ENCODE data around the gene MEPCE. TPM values are rescaled to one million over a fixed set of nuclear protein-coding genes. Genes with fewer than 3 reads are reported as not detected.

Gene MEPCE
- total and polyA plus RNA-seq, 2 experiments from 2014 or later, result 8.0 to 24.2 TPM

- H3K36me3 ChIP-seq (ENCODE audit: low read depth), result no peaks in the 10 kb centered on the region
- DNase-seq, result no peak
- no peak overlapping the region for H2AFZ ChIP-seq
- H3K9me3 ChIP-seq (ENCODE audit: low read depth), result no peaks in the 10 kb centered on the region
- peaks cover 13% of the 10 kb centered on the region; the same call in 1 of the 2 replicates for H3K27me3 ChIP-seq (replicated peaks; ENCODE audit: insufficient read depth)
- H3F3A ChIP-seq (ENCODE audit: insufficient read depth), result no peaks in the 10 kb centered on the region
- in situ Hi-C loops (cut with MboI), result no loop called here
- no peaks in the 10 kb centered on the region for H4K20me1 ChIP-seq (ENCODE audit: insufficient read depth)
- no peak overlapping the region for H3K4me3 ChIP-seq
- H3K27ac ChIP-seq, result no peak overlapping the region
- H3K79me2 ChIP-seq (ENCODE audit: insufficient read depth), result no peaks in the 10 kb centered on the region
- H3K4me1 ChIP-seq (ENCODE audit: insufficient read depth), result no peaks in the 10 kb centered on the region
- H3K9me2 ChIP-seq (ENCODE audit: insufficient read depth), result no peaks in the 10 kb centered on the region
- TF ChIP-seq EZH2 (IDR thresholded peaks at IDR 0.05; ENCODE audit: insufficient read depth, poor library complexity, severe bottlenecking), result no peak
- TF ChIP-seq EZH2phosphoT487 (IDR thresholded peaks at IDR 0.05; ENCODE audit: insufficient read depth, low read depth), result no peak
- 86 to 87% methylated on average over 6 of the region's 6 CpGs for WGBS, 2 experiments (ENCODE audit: low coverage in 1 of 2, low lambda C conversion rate in 2 of 2, missing lambda C conversion rate in 2 of 2)
- H3K4me2 ChIP-seq (ENCODE audit: unreplicated experiment), result no peak overlapping the region
- no peak overlapping the region for H3K9ac ChIP-seq
Observed at GRCh38 chr7:100384628-100385294, 44.9 kb upstream of the MEPCE start.

GRCh38 chr7:100386940-100387339 lies 42.7 kb upstream of the MEPCE start:
- no peaks in the 10 kb centered on the region for H3F3A ChIP-seq (ENCODE audit: insufficient read depth)
- in situ Hi-C loops (cut with MboI), result no loop called here
- no peaks in the 10 kb centered on the region for H3K9me2 ChIP-seq (ENCODE audit: insufficient read depth)
- H3K9me3 ChIP-seq (ENCODE audit: low read depth), result no peaks in the 10 kb centered on the region
- H2AFZ ChIP-seq, result no peak overlapping the region
- H3K9ac ChIP-seq, result no peak overlapping the region
- H3K4me2 ChIP-seq (ENCODE audit: unreplicated experiment), result no peak overlapping the region
- H3K27me3 ChIP-seq (replicated peaks; ENCODE audit: insufficient read depth), result peaks cover 13% of the 10 kb centered on the region; the same call in 1 of the 2 replicates
- DNase-seq, result no peak
- H4K20me1 ChIP-seq (ENCODE audit: insufficient read depth), result no peaks in the 10 kb centered on the region
- TF ChIP-seq EZH2 (IDR thresholded peaks at IDR 0.05; ENCODE audit: insufficient read depth, poor library complexity, severe bottlenecking) (no peak), EZH2phosphoT487 (IDR thresholded peaks at IDR 0.05; ENCODE audit: insufficient read depth, low read depth) (no peak)
- no peak overlapping the region for H3K27ac ChIP-seq
- H3K36me3 ChIP-seq (ENCODE audit: low read depth), result no peaks in the 10 kb centered on the region
- no peaks in the 10 kb centered on the region for H3K4me1 ChIP-seq (ENCODE audit: insufficient read depth)
- WGBS, 2 experiments (ENCODE audit: low coverage in 1 of 2, low lambda C conversion rate in 2 of 2, missing lambda C conversion rate in 2 of 2), result 54 to 63% methylated on average over 5 of the region's 5 CpGs
- no peaks in the 10 kb centered on the region for H3K79me2 ChIP-seq (ENCODE audit: insufficient read depth)
- no peak overlapping the region for H3K4me3 ChIP-seq

- Histone ChIP-seq H3K27ac (no peak overlapping the region), H2AFZ (no peak overlapping the region), H3K9me3 (ENCODE audit: low read depth) (no peaks in the 10 kb centered on the region), H3K79me2 (ENCODE audit: insufficient read depth) (no peaks in the 10 kb centered on the region), H3K27me3 (replicated peaks; ENCODE audit: insufficient read depth) (peaks cover 13% of the 10 kb centered on the region; the same call in 1 of the 2 replicates), H3K9ac (no peak overlapping the region), H3K9me2 (ENCODE audit: insufficient read depth) (no peaks in the 10 kb centered on the region), H3K36me3 (ENCODE audit: low read depth) (no peaks in the 10 kb centered on the region), H4K20me1 (ENCODE audit: insufficient read depth) (no peaks in the 10 kb centered on the region), H3K4me2 (ENCODE audit: unreplicated experiment) (no peak overlapping the region), H3K4me1 (ENCODE audit: insufficient read depth) (no peaks in the 10 kb centered on the region), H3K4me3 (no peak overlapping the region), H3F3A (ENCODE audit: insufficient read depth) (no peaks in the 10 kb centered on the region)
- no peak for TF ChIP-seq EZH2 (IDR thresholded peaks at IDR 0.05; ENCODE audit: insufficient read depth, poor library complexity, severe bottlenecking)
- no peak for TF ChIP-seq EZH2phosphoT487 (IDR thresholded peaks at IDR 0.05; ENCODE audit: insufficient read depth, low read depth)
- in situ Hi-C loops (cut with MboI), result no loop called here
- WGBS, 2 experiments (ENCODE audit: low coverage in 1 of 2, low lambda C conversion rate in 2 of 2, missing lambda C conversion rate in 2 of 2), result 47 to 50% methylated on average over 2 of the region's 2 CpGs
- DNase-seq, result no peak
Observed at GRCh38 chr7:100387695-100388094, 41.9 kb upstream of the MEPCE start.

- H3K4me1 ChIP-seq (ENCODE audit: insufficient read depth), result no peaks in the 10 kb centered on the region
- no peak overlapping the region for H3K9ac ChIP-seq
- H3K9me3 ChIP-seq (ENCODE audit: low read depth), result no peaks in the 10 kb centered on the region
- no peak overlapping the region for H2AFZ ChIP-seq
- H3K27me3 ChIP-seq (replicated peaks; ENCODE audit: insufficient read depth), result peaks cover 13% of the 10 kb centered on the region
- H3K9me2 ChIP-seq (ENCODE audit: insufficient read depth), result no peaks in the 10 kb centered on the region
- H4K20me1 ChIP-seq (ENCODE audit: insufficient read depth), result no peaks in the 10 kb centered on the region
- no peaks in the 10 kb centered on the region for H3F3A ChIP-seq (ENCODE audit: insufficient read depth)
- no peaks in the 10 kb centered on the region for H3K79me2 ChIP-seq (ENCODE audit: insufficient read depth)
- H3K4me3 ChIP-seq, result no peak overlapping the region
- WGBS, 2 experiments (ENCODE audit: low coverage in 1 of 2, low lambda C conversion rate in 2 of 2, missing lambda C conversion rate in 2 of 2), result 43 to 45% methylated on average over 9 of the region's 9 CpGs
- in situ Hi-C loops (cut with MboI), result no loop called here
- H3K36me3 ChIP-seq (ENCODE audit: low read depth), result no peaks in the 10 kb centered on the region
- no peak for TF ChIP-seq EZH2phosphoT487 (IDR thresholded peaks at IDR 0.05; ENCODE audit: insufficient read depth, low read depth)
- no peak for TF ChIP-seq EZH2 (IDR thresholded peaks at IDR 0.05; ENCODE audit: insufficient read depth, poor library complexity, severe bottlenecking)
- no peak overlapping the region for H3K27ac ChIP-seq
- no peak for DNase-seq
- H3K4me2 ChIP-seq (ENCODE audit: unreplicated experiment), result no peak overlapping the region
Observed at GRCh38 chr7:100389437-100390088, 40.1 kb upstream of the MEPCE start.

Data from GM23248 (cell line).